SK-N-DZ (cell line): ENCODE data around the gene RSAD1.
A peak's percentile ranks its signal among the peaks of the same experiment; 100 is the strongest.

Experiments
- DNase-seq: peaks from one replicate; pipeline ENCODE4 v3.0.0-alpha.2; 2015; ENCODE audit warnings: low spot score

RSAD1 gene

DNA sequence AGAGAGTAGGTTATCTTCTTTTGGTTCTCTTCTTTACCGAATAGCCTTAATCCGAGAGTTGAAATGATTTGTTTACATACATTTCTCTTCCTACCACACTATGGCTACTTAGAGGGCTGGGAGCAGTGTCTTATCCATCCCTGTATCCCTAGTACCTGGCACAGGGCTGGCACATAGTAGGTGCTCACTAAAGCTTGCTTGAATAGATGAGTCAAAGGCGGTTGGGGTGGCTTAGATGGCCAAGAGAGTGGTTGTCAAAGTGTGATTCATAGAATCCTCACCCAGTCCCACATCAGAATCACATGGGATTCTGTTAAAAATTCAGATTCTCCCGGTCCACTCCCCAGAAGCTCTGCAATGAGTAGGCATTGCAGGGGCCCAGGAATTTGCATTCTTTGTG is 21.0 kb upstream of the RSAD1 start:
- DNase-seq, result no peak

DNA sequence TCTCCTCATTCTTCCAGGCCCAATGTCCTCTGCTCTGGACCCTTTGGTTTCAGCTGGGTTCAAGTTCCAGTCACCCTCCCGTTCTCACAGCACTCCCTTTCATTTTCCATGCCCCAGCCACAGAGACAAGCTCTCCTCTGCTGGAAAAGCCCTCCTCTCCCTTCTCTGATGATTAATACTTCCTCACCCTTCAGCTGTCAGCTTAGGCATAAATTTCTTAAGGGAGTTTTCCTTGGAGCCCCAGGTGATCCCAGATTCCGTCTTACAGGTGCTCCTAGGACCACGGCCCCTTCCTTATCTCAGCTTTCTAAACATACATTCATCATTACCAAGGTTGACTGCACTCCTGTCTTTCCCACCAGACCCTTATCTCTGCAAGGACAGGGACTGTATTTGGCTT is 20.4 kb upstream of the RSAD1 start:
- DNase-seq, result no peak

DNA sequence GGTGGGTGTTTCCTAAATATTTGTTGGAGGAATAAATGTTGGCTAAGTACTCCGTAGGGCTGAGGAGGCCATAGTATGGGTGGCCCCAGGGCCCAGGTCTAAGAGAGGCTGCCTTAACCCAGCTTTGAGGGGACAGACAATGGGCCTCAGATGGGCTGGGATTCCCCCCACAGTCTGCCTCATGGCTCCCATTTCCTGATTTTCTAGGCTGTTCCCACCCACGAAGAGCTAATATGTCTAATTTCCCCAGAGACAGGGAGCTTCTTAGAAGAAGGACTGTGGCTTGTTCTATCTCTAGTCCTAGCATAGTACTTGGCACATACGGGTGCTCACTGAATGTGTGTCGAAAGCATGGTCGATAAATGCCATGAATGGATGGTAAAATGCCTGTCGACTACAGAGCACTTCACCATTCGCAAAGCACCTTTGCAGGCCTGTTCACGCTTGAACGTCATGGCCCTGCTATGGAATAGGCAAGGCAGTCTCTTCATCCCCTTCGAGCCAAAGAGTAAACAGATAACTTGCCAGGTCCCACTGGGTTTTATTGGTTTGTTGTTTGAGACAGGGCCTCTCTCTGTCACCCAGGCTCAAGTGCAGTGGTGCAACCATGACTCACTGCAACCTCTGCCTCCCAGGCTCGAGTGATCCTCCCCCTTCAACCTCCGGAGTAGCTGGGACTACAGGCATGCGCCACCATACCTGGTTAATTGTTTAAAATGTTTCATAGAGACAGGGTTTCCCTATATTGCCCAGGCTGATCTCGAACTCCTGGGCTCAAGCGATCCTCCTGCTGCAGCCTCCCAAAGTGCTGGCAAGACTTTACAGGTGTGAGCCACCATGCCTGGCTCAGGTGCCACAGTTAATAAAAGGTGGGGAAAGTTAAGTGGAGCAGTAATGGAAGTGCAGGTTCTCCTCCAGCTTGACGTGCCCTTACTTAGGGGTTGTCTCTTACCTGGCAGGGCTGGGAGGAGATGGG is 19.7 kb upstream of the RSAD1 start:
- DNase-seq, result no peak

DNA sequence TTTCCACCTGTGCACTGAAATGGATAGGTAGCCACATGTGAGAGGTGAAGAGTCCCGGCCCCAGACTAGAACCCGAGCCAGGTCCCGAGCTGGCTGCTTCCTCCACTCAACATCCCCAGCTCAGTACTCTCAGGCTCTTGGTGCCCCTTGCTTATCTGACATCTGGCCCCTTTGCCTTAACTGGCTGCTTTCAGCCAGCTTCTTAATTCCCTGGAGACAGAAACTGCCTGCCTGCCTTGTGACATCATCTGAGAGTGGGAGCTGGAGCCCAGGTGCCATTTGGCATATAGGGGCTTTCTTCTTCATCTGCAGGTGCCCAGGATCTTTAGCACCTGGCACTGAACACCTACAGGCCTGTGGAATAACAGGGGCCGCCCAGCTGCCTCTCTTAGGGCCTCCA is 18.9 kb upstream of the RSAD1 start:
- peak; percentile 81 for DNase-seq

DNA sequence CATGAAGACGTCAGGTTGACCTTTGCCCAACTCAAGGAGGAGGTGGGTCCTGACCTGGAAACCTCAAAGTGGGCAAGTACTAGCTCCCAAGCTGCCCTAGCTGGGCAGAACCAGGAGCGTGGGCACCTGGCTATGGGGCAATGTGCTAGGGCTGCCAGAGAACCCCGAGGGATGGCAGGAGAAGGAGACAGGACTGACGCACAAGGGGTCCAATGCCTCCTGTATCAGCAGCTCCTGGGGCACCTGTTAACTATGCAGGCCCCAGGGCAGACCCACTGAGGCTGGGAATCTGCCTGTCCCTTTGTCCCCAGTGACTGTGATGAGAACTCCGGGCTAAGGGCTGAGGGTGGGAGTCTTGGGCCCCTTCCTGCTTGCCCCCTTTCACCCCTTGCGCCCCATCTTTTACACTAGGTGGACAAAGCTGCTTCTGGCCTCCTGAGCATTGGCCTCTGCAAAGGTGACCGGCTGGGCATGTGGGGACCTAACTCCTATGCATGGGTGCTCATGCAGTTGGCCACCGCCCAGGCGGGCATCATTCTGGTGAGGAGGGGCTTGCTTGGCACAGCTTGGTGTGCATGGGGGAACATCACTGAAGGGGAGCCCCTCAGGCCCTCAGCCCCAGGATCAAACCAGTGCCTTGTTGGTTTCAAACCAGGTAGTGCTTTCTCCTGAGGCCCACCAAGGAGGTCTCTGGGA is 17.7 kb upstream of the RSAD1 start:
- no peak for DNase-seq

DNA sequence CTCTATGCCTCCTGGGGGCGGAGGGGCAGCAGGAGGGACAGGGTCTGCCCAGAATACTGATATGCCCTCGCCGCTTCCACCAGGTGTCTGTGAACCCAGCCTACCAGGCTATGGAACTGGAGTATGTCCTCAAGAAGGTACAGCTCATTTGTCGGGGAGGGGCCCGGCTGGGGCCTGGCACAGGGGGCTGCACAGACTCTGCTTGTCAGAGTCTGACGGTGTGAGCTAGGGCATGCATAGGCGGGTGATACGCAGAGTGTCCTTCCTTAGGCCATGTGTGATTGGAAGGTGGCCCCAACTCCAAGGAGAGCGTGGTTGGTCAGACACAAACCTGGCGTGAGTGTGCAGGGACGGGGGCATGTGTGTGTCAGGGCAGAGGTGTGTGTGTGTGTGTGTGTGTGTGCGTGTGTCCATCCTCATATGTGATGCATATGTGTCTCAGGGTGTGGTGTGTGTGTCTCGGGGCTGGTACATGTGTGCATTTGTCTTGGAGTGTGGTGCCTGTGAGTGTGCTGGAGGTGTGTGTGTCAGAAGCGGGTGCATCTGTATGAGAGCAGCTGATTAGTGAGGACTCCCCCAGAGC is 17.0 kb upstream of the RSAD1 start:
- no peak for DNase-seq

DNA sequence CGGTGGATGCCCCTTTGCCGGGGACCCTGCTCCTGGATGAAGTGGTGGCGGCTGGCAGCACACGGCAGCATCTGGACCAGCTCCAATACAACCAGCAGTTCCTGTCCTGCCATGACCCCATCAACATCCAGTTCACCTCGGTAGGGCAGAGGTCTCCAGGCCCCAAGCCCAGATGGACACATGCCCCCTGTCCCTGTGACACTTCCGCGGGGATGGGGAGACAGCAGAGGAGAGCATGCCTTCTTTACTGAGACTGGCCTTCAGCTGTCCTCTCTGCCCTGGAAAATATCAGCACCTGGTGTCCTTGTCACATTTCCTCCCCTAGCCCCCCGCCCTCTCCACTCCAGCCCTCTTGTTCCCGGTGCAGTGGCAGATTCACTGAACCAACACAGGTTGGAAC is 16.2 kb upstream of the RSAD1 start:
- DNase-seq, result peak; percentile 44

DNA sequence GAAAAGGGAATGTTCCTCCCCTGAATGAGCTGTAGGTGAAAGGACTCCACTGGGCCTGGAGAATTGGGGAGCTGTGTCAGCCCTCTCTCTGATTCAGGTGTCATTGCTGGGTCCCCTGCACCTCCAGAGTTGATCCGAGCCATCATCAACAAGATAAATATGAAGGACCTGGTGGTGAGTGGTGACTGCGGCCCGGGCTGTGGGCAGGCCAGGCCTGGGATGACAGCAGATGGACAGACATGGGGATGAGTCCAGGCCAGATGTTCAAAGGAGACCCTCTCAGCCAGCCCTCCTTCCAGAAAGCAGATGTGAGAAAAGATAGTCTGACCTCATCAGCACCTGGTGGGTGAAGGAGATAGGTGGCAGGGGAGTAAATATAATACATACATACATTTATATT is 14.5 kb upstream of the RSAD1 start:
- DNase-seq, result no peak

DNA sequence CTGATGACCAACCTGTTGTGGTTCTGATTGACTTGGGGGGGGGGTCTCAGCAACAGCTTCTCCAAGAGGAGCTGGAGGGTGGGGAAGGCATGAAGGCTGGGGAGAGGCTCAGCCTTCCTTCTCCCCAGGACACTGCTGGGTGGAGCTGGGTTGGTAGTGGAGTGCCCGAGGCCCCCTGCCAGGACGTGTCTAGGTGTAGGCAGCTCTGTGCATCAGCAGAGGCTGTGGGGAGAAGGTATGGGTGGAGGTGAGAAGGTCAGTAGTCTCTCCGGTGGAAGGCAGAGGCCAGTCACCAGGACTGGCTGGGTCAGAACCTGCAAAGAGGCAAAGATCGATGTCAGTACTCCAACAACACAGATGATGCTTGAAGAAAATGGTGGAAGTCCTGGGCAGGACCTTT is 13.9 kb upstream of the RSAD1 start:
- DNase-seq, result no peak

DNA sequence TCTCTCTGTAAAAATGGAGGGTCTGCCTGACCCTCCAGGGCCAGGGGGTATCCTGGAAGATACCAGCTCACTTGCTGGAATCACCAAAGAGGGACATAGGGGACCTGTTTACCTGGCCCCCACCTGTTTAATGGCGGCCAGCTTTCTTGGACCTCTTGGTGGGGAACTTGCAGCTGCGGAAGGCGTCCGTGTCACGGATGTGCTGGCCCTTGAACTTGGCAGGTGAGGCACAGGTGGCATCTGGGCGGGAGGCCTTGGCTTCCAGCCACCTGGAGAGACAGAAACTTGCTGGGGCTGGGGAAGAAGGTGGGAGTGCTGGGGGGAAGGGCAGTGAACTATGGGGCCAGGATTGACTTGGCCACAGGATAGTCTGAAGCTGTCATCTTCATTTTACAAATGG is 13.5 kb upstream of the RSAD1 start:
- DNase-seq, result no peak

DNA sequence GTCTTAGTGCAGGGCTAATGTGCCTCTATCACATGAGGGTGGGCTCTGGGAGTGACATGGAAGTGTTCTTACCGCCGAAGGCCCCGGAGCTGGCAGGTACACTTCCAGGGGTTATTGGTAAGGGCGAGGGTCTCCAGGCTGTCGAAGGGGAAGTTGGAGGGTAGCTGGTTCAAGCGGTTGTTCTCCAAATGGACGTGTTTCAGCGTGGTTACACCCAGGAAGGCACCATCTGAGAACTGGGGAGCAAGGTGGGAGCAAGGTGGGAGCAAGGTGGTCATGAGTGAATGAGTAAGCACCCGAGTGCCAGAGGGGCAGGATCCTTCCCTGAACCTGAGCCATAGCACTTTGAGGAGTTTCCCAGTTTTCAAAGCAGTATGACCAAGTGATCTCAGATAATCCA is 13.0 kb upstream of the RSAD1 start:
- DNase-seq, result no peak

DNA sequence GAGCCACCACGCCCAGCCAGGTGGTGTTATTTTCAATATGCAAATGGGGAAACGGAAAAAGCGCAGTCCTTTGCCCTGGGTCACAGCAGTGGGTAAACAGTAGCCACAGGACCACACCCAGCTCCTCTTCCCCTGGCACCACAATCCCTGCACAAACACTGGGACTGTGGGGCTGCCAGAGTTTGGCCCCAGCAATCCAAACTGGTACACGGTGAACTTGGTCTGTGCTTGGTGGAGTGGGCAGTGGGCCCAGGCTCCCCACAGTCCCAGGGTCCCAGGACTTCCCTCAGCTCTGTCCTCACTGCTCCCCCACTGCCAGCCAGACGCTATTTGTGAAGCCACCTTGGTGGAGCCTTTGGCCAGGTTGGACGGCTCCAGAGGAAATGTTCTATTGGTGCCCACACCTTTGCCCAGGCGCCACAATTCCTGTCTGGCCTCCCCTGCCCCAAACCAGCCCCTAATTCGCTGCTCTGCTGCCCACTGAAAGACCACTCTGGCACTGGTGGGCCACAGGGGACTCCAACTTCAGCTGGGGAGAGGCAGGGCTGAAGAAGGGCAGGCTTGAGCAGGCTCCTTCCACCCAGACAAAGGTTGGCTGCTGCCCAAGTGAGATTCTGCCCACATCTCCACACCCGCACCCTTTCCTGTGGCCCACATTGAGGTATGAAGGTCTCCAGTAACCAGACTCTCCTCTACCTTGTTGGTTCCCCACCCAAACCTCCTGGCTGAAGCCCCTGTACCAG is 12.1 kb upstream of the RSAD1 start:
- DNase-seq, result no peak

DNA sequence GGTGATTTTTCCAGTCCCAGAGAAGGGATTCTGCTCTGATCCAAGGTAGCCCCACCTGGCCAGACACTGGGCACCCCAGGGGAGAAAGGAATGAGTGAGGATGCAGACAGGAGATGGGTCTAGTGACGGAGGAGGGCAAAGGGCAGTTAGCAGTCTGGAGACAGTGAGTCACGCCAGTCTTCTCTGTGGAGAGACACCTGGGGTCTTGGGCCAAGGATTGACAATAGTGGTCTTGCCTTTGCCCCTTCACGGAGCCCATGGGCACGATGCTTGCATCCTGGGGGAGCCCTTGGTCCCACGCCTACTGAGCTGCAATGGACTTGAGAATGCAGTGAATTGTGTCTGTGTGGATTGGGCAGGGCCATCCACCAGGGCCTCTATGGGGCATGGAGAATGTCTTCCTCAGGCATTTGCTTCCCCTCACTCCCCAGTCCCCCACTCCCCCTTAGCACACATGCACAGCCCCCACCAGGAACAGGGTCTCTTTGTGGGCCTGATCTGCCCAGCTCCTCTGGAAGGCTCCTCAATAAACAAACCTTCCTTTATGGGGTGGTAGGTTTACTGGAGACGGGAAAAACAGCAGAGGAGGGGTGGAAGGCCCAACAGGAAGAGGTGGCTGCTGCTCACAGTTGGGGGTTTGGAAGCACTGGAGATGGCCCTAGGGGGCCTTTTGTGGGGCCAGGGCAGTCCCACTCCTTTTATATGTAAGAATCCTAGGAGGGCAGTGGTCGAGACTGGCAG is 11.4 kb upstream of the RSAD1 start:
- no peak for DNase-seq

DNA sequence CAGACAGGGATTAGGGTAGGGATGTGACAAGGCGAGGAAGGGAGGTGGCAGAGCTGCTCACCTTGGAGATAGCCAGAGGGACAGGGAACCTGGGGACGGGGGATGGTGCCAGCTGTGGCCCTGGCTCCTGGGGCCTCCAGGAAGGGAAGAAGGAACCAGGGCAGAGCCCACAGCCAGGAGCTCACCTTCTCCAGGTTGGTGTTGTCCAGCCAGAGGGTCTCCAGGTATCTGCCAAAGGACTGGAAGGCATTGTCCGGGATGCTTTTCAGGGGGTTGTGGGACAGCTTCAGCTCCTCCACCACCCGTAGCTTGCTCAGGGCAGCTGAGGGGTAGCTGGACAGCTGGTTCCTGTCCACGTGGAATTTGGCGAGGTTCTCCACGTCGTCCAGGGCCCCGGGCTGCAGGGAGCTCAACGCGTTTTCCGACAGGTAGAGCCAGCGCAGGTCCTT is 10.8 kb upstream of the RSAD1 start:
- no peak for DNase-seq

DNA sequence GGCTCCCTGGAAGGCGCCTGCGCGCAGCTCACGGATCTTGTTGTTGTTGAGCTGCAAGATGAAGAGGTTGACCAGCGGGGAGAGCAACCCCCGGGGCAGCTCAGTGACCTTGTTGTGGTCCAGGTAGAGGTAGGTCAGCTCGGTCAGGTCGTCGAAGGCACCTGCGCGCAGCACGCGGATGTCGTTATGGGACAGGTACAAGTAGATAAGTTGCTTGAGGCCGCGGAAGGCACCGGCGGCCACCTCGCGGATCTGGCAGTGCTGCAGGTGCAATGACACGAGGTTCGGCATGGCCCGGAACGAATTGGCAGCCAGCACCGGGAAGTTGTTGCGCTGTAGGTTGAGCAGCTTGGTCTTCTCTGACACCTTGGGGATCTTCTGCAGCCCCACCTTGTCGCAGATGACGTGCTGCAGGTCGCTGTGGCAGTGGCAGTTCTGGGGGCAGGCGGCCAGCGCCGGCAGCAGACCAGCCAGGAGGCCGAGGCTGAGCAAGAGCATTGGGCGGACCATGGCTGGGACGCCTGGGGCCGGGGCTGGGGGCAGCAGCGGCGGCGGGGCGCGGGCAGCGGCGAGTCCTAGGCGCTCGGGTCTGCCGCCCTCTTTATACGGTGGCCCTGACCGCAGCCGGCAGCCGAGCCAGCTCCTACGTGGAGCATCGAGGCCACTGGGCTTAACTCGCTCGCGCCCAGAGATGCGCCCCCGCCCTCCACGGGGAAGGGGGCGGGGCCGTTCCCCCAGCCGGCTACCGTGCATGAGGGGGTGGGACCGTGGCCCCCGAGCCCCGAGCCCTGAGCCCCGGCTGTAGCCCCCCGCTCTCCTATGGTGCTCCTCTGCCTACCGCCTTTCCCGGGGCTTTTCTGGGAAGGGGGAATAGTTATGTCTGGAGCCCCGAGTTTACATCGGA is 10.1 kb upstream of the RSAD1 start, which contains the start of gene CHAD:
CHAD (minus strand) TSS at position 577 of the 904 bp plus-strand sequence; CDS start at position 510, 67 bp downstream.
- no peak for DNase-seq

DNA sequence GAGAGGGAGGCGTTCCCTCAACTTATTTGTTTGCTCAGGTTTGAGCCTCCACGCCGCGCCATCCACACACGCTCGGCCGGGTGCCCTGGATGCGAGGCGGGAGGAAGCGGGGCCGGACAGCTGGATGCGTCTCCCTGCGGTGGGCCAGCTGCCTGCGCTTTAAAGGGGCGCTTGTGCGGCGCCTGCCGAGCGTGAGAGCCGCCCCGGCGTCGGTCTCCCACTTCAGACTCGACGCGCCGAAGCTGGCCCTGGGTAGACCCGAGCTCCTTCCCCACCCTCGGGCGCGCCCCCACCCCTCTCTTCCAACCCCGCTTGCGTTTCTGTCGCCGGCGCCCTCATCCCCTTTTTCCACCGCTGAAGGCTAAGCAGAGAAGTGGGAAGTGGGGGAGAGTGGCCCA is 9.5 kb upstream of the RSAD1 start:
- no peak for DNase-seq

DNA sequence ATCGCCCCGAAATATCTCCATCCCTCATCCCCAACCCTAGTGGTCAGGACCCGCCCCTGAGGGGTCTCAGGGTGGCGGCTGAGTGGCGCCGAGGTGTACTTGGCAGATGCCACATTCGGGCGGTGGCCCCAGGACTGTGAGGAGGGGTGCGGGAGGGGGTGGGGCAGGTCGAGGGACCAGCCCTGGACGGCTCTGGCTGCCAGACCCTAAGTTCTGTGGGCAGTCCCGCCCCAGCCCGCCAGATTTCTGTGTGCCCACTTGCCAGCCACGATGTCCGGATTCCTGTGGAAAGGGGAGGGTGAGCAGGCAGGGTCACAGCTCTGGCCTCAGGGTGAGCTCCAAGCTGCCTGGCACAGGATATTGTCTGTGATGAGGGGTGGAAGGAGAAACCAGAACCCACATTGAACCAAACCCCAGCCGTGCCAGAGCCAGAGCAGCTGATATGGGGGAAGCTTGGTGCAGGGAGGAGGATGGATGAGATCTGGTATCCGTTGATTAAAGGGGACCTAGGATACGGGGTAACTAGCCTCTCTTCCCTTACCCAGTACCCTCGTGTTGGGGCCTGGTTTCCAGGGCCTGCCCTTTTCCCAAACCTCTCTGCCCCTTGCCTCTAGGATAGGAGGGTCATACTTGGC is 8.9 kb upstream of the RSAD1 start:
- no peak for DNase-seq

DNA sequence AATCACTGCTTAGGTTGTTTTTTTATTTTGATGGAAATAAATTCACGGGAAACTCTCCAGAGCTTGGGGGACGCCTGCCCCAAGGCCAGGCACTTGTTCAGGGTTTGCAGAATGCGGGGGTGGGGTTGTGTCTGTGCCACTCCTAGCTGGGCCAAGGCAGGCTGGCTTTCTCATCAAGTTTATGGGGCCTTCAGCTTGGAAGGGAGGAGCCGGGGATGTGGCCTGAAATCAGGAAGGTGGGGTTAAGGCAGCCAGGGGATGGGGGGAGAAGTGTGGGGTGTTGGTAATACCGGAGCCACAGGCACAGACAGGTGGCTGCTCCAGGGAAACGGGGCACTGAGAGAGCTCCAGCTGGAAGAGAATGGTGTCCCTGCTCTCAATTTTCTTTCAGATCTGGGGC is 8.2 kb upstream of the RSAD1 start:
- no peak for DNase-seq
